Cerebellar nuclear complex (tissue), 1 donor: ENCODE results near the gene SGSM2.

ENCODE experiments used
- DNase-seq, 2 experiments: peaks; one replicate each; lab custom pipeline; 2025; lab: John Stamatoyannopoulos, UW

SGSM2 gene

GRCh38 chr17:2368359-2368758, 31.1 kb downstream of the SGSM2 start:
- no peak for DNase-seq

DNA sequence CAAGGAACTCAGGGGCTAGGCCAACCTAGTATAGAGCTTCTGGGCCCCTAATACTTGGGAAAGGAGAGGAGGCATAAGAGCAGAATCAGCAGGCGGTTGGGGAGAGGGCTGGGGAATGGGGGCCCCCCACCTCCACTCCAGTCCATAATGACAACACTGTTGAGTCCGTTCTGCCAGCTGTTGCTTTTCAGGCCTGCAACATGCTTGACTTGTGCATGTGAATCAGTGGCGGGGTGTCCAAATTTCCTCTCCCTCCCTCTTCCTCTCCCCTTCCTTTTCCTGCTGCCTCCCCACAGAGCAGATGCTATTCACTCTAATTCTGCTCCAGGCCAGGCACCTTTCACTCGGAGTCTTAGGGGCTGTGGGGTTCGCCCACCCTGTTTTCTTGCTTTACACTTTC, 31.7 kb downstream of the SGSM2 start:
- no peak for DNase-seq

DNA sequence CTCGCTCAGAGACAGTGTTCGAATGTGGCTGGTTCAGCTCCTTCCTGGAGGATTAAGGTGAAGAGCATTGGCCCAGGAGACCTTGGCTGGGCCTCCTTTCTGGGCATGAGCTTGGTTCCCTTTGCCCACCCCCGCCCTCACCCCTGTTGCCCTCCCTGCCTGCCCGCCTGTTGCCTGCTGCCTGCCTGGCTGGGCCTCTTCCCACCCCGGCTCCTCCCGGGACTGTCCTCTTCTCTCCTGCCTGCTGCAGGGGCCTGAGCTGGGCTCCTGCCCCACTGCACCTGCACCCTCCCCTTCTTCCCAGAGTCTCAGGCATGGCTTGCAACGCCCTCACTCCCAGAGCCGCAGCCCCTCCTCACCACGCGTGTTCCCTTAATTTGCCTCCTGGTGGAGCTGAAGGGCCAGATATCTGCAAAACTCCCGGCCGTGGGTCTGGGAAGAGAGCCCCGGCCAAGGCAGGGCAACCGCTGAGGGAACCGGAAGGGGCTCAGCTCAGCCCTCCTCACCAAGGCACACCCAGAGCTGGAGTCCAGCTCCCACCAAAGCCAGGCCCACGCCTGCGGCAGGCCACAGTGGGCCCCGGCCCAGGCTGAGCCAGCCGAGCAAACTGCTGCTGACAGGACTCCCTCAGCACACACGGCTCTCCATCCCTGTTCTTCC, 32.4 kb downstream of the SGSM2 start:
- no peak for DNase-seq

- no peak for DNase-seq
Observed at GRCh38 chr17:2370211-2370589, 32.9 kb downstream of the SGSM2 start.

- no peak for DNase-seq
Observed at GRCh38 chr17:2371183-2372130, 34.2 kb downstream of the SGSM2 start.

GRCh38 chr17:2372180-2372579, 34.9 kb downstream of the SGSM2 start:
- DNase-seq: no peak

DNA sequence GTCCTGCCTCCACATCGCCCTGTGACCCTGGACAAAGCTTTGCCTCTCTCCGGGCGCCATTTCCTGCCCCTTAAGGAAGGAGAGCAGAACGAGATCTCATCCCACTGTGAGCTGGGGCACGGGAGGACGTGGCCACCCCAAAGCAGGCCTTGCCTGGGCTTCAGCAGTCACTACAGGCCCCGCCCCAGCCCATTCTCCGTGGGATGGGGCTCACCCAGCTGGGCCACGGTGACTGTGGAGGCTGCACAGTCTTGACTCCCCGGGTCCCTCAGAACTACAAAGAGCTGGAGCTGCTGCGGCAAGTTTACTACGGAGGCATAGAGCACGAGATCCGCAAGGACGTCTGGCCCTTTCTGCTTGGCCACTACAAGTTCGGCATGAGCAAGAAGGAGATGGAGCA, 35.4 kb downstream of the SGSM2 start:
- DNase-seq: no peak

DNA sequence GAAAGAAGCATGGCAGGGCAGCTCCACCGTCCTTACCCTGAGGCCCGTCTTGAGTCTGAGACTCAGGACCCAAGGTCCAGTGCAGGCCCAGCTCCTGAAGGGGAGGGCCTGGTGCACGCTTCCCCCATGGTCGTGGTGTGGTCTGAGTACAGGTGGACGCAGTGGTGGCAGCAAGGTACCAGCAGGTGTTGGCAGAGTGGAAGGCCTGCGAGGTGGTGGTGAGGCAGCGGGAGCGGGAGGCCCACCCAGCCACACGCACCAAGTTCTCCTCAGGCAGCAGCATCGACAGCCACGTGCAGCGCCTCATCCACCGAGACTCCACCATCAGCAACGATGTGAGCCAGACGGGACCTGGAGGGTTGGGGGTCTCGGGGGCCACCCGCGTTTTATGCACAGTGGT, 35.9 kb downstream of the SGSM2 start:
- no peak for DNase-seq

GRCh38 chr17:2374549-2375285, 37.4 kb downstream of the SGSM2 start:
- no peak for DNase-seq

- DNase-seq: no peak
Observed at GRCh38 chr17:2375406-2375805, 38.1 kb downstream of the SGSM2 start.

DNA sequence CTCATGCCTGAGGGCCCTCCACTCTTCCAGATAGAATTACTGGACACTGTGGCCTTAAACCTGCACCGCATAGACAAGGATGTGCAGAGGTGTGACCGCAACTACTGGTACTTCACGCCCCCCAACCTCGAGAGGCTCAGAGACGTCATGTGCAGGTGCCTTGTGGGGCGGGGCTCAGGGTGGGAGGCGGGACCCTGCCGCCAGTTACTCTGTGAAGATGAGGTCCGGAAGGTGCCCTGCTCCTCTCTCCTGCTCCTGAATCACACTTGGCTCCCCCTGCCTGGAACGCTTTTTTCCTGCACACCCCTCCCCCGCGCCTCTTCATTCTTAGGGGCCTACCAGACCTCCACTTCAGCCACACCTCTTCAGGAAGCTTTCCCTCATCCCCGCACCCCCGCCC, 38.8 kb downstream of the SGSM2 start:
- DNase-seq: no peak

DNA sequence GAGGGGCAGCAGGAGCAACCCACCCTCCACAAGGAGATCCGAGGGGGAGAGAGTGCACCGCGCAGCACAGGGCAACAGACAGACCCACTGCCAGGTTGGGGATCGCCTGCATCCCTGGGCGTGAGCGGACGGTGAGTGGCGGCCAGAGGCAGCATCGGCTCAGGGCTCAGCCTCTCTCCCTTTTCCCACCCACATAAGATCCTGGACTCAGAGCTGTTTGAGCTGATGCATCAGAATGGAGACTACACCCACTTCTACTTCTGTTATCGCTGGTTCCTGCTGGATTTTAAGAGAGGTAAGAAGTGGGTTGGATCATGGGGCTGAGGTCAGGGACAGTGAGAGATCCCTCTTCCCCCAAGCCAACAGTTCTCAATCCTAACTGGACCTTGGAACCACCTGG, 40.4 kb downstream of the SGSM2 start:
- no peak for DNase-seq

- DNase-seq: no peak
Observed at GRCh38 chr17:2378905-2379304, 41.6 kb downstream of the SGSM2 start.

- no peak for DNase-seq
Observed at GRCh38 chr17:2379489-2380225, 42.4 kb downstream of the SGSM2 start.

GRCh38 chr17:2380226-2380922, 43.1 kb downstream of the SGSM2 start:
- no peak for DNase-seq

- DNase-seq: no peak
Observed at GRCh38 chr17:2380950-2381649, 43.8 kb downstream of the SGSM2 start.

- no peak for DNase-seq
Observed at GRCh38 chr17:2383628-2384167, 46.4 kb downstream of the SGSM2 start.

DNA sequence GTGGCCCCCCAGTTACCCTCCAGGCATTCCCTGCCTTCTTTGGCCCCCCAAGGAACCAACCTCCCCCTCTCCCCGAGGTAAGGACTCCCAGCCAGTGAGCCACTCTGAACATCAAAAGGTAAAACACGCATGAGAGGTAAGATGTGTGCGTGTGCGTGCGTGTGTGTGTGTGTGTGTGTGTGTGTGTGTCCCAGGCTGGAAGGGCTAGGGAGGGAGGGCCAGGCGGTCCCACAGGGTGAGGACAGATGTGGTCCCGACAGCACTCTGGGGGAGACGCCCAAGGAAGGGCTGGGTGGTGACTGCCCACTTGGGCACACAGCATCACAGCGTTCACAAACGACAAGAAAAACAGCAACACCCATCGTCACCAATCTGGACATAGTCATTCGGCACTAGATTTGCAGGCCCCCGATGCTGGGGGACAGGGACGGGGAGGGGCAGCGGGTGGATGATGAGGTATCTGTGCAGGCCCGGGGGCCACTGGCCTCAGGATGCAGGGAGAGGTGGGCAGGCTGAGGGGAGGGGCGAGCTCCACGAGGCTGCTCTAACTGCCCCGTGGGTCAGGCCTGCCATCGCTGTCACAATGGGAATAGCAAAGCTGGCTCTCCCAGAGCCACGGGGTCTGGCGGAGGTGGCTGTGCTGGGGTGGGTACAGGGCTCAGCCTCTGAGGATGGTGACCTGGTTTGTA, 47.3 kb downstream of the SGSM2 start:
- no peak for DNase-seq

DNA sequence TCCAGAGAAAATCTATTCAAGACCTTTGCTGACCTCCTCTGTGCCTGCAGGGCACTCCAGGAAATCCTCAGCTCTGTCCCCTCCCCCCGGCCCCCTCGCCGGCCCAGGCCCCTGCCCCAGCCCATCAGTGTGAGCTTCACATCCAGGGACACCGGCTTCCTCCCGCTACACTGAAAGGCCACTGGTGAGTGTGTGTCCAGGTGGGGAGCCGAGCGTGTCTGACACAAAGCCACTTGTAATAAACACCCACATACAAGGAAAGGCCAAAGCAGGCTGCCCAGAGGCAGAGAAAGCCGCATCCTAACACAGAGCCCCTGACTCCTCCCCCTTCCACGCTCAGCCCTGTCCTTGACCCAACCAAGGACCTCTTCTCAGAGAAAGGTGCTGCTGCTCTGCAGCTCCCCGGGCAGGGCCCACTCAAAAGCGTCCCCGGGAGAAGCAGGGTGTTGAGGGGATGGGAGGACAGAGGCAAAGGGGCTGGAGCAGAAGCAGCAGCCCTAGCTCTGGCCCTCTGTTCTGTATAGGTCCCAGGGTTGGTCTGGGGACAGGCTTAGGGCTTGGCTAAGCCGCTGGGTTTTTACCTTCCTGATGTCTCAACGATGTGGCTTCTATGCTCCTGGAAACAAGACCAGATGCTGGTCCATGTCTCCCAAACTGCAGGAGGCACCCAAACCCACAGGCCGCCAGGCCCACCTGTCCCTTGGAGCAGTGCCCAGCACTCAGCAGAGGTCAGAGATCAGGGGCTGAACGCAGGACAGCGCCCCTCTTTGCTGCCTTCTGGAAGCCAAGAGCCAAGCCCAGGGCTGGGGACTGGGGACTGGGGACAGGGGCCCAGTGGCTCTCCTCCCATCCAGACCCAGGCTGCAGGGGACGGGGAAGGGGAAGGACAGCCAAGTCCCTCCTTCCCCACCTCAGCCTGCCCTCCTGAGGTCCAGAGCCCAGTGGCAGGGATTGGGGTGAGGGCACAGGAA, 48.2 kb downstream of the SGSM2 start:
- DNase-seq: no peak
